HG03039 (cell line): ENCODE measurements around the gene VEGFA.

Experiments
- ATAC-seq: cut with Tn5 transposase; IDR thresholded peaks from one replicate; pipeline ENCODE4 v1.9.1; 2021; ENCODE audit warnings: mild to moderate bottlenecking, moderate library complexity; ENCODE audit not compliant: unreplicated experiment

Gene VEGFA

DNA sequence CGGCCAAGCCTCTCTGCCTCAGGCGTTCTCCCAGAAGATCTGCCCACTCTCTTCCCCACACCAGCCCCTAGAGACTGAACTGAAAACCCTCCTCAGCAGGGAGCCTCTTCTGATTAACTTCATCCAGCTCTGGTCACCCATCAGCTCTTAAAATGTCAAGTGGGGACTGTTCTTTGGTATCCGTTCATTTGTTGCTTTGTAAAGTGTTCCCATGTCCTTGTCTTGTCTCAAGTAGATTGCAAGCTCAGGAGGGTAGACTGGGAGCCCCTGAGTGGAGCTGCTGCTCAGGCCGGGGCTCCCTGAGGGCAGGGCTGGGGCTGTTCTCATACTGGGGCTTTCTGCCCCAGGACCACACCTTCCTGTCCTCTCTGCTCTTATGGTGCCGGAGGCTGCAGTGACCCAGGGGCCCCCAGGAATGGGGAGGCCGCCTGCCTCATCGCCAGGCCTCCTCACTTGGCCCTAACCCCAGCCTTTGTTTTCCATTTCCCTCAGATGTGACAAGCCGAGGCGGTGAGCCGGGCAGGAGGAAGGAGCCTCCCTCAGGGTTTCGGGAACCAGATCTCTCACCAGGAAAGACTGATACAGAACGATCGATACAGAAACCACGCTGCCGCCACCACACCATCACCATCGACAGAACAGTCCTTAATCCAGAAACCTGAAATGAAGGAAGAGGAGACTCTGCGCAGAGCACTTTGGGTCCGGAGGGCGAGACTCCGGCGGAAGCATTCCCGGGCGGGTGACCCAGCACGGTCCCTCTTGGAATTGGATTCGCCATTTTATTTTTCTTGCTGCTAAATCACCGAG, 14.2 kb downstream of the VEGFA start:
- no peak for ATAC-seq

GRCh38 chr6:43785220-43785752, 15.3 kb downstream of the VEGFA start:
- ATAC-seq = no peak

GRCh38 chr6:43785904-43786303, 15.9 kb downstream of the VEGFA start:
- no peak for ATAC-seq

DNA sequence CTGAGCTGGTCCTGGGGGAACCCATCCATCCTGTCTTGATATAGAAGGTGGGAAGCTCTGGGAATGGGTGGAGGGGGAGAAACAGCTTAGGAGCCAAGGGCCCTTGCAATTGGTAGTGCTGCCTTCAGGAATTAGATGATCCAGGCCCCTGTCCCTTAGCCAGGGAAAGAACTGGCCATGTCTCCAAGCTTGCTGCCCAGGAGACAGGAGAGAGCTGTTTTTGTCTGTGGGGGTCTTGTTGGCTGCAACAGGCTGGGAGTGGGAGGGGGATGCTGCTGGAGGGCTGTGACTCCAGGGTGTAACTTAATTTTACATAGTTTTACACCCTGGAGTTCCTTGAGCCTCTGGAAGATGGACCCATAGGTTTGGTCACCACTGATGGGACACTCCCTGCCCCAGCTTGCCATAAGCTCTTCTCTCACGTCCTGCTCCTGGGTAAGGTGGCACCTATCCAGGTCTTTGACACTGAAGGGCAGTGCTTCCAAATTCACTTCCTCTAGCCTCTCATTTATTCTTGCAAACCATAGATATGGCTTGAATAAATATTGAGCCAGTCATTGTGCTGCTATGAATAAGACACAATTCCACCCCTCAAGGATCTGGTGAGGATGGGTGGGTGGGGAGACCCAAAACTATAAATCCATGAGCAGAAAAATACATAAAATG, 16.8 kb downstream of the VEGFA start:
- ATAC-seq = no peak

DNA sequence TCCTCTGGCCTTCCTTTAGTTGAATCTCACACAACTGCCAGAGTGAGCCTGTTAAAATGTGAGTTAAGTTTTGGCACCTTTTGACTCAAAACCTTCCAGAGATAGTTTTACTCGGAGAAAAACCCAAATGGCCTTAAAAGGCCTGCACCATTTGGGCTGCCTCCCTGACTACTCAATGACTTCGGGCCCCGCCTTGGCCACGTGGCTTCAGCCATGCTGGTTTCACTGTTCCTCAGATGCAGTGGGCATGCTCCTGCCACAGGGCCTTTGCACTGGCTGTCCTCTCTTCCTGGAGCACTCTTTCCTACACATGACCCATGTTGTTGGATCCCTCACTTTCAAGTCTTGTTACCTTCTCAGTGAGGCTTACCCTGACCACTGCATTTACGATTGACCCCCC, 18.3 kb downstream of the VEGFA start:
- ATAC-seq = no peak

DNA sequence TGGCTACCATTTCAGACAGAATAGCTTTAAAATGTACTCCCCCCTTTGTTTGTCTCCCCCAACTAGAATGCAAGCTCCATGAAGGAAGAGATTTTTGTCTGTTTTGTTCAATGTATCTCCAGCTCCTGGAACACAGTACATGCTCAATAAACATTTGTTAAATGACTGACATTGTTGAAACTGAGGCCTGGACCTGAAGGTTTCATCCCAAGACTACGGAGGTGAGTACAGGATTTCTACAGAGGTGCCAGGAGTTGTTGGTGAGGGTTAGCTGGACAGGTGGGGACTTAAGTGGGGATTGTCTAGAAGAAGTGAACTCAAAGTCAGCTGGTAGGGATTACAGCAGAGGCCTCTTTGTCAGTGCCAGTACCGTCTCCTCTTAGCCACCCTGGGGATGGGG, 19.4 kb downstream of the VEGFA start:
- ATAC-seq = no peak

- ATAC-seq = no peak
Measured at GRCh38 chr6:43790031-43790430, 20.0 kb downstream of the VEGFA start.

- no peak for ATAC-seq
Measured at GRCh38 chr6:43791745-43792422, 21.9 kb downstream of the VEGFA start.

- ATAC-seq = no peak
Measured at GRCh38 chr6:43793154-43793874, 23.3 kb downstream of the VEGFA start.

GRCh38 chr6:43793875-43794242, 23.8 kb downstream of the VEGFA start:
- ATAC-seq = no peak

DNA sequence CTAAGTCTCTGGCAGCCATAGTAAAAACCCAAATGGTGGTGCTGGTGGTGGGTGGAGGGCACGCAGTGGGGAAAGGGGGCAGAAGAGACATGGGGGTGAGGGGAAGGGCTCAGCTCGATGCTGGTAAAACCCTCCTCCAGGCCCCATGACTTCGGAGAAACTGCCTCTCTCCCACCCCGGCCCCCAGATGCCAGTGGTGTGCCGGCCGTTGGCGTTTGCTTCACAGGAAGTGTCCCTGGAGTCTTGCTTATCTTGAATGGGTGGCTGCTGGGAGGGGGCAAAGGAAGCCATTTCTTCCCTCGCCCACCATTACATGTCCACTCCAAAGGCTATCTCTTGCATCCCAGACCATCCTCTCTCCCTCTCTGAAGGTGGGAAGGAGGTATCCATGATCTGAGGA, 25.4 kb downstream of the VEGFA start:
- no peak for ATAC-seq

DNA sequence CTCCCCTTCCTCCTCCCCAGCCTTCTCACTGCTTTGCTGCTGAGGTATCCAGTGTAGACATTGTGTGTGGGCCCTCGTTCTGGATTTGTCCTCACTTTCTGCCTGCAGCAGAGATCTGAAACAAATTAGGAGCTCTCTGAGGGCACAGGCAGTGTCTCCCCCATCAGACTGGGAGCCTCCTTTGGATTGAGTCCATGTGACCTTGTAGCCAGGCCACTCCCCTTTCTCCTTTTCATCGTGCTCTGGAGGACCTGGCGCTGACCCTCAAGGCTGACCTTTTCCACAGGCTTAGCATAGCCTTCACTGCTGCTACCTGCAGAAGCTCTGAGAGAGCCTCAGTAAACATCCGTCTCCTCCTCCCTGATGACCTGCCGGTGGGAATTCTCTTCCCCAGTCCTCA, 26.2 kb downstream of the VEGFA start:
- ATAC-seq = no peak

- ATAC-seq = no peak
Measured at GRCh38 chr6:43796903-43797890, 27.2 kb downstream of the VEGFA start.

- no peak for ATAC-seq
Measured at GRCh38 chr6:43797919-43798318, 27.9 kb downstream of the VEGFA start.

DNA sequence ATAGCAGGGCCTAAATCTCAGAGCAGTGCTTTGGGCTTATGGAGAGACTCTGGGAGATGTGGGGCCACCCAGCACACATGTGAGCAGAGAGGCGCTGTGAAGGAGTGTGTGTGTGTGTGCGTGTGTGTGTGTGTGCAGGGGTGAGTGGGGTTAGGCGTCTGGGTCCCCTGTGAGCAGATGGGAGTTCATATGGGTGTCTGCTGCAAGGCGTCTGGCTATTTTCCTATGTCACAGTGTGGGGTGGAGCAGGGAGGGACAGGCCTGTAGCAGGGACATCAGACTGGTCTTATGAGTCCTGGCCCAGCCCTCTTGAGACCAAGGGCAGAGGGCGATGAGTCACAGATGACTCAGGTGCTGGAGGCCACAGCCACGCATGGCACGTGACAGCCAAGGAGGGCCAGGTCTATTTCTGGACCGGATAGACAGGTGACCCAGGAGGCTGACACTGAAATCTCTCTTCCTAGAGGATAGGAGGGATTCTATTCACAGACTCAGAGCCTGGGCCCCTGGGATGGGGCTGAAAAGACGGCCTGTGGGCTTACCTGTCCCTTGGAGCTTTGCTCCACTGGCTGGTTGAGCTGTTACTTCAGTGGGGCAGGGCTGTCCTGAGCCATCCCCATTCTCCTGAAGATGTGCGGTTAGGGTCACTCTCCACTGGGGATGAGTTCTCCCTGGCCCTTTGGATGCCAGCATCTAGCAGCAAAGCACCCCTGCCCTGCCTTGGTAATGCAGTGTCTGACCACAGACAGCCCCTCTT, 28.9 kb downstream of the VEGFA start:
- no peak for ATAC-seq

DNA sequence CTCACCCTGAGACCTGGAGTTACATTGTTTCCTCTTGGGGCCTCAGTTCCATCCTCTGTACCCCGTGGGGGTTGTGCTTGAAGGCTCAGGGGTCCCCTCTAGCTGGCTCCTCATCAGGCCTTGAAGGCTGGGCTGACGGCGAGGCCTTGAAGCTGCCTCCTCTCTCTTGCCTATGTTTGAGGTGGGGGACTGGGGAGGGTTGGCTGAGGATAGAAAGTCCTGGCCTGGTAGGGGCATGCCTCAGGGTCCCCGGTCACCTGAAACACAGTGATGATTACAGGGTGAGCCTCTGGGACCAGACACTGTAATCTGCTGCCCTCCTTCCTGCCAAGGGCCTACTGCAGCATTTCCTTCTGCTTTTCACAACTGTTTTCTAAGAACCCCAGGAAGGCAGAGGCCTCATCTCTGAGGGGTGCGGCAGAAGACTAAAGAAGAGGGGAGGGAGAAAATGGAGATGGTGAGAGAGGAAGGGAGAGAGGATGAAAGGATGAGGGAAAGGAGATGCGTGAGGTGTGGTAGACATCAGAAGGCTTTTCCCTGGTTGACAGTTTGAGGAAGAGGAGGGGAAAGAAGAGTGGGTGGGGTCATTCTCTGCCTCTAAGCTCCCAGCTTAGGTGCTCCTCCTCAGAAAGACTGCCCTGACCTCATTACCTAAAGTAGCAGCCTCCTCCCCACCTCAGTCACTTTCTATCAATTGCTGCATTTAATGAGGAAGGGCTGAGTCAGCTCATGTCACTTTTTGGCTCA, 29.7 kb downstream of the VEGFA start:
- ATAC-seq = no peak

DNA sequence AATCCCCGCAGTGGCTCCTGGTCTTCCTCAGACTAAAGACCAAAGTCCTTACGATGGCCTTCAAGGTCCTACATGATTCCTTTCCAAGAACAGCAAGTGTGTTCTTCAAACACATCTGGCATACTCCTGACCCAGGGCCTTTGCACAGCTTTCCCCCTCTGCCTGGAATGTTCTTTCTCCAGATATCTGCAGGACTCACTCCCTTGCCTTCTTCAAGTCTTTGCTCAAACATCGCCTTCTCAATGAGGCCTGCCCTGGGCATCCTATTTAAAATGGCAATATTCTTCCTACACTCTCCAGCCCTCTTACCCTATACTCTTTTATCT, 30.2 kb downstream of the VEGFA start:
- ATAC-seq = no peak

GRCh38 chr6:43800746-43801494, 30.9 kb downstream of the VEGFA start:
- no peak for ATAC-seq
